HL-60 (cell line): ENCODE data around the gene MARCO.

ENCODE experiments used
- POLR2AphosphoS5 ChIP-seq: IDR thresholded peaks from 2 replicates; pipeline ENCODE4 v1.6.1; 2012; ENCODE audit warnings: low read depth
- TF ChIP-seq, protein P1 (sequence below): IDR thresholded peaks from one replicate; pipeline ENCODE4 v1.5.1; 2011; ENCODE audit warnings: low read length, control low read depth, inconsistent platforms; ENCODE audit not compliant: insufficient read depth

DNA sequence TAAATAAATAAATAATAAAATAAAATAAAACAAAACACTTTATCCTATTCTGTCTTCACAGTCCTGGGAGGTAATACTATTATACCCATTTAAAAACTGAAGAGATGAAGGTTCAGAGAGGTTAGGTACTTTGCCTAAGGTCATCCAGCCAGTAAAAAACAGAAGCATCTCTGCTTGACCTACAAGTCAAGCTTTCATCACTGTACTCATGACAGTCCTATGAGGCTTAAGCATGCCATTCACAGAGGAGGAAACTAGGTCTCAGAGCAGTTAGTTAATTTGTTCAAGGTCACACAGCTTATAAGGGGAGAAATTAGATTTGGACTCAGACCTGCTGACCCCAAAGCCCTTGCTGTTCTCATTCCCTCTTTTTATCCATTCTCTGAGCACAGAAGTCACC, 77.5 kb downstream of the MARCO start:
- TF ChIP-seq, protein P1, sequence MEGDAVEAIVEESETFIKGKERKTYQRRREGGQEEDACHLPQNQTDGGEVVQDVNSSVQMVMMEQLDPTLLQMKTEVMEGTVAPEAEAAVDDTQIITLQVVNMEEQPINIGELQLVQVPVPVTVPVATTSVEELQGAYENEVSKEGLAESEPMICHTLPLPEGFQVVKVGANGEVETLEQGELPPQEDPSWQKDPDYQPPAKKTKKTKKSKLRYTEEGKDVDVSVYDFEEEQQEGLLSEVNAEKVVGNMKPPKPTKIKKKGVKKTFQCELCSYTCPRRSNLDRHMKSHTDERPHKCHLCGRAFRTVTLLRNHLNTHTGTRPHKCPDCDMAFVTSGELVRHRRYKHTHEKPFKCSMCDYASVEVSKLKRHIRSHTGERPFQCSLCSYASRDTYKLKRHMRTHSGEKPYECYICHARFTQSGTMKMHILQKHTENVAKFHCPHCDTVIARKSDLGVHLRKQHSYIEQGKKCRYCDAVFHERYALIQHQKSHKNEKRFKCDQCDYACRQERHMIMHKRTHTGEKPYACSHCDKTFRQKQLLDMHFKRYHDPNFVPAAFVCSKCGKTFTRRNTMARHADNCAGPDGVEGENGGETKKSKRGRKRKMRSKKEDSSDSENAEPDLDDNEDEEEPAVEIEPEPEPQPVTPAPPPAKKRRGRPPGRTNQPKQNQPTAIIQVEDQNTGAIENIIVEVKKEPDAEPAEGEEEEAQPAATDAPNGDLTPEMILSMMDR: no peak
- no peak for TF ChIP-seq POLR2AphosphoS5
